Measurements from ENCODE around the gene DYSF. TPM values are rescaled to one million over a fixed set of nuclear protein-coding genes. Genes with fewer than 3 reads are reported as not detected.

Gene DYSF
- total RNA-seq, 1 donor, result 0.81 TPM

- no peak for DNase-seq (ENCODE audit: low read depth in 2 of 3, low spot score in 2 of 3)
Measured at GRCh38 chr2:71496156-71496770, 42.9 kb downstream of the DYSF start.

GRCh38 chr2:71498261-71498701 is 44.9 kb downstream of the DYSF start:
- DNase-seq (ENCODE audit: low read depth in 2 of 3, low spot score in 2 of 3), result no peak

GRCh38 chr2:71499691-71500090 is 46.3 kb downstream of the DYSF start:
- DNase-seq (ENCODE audit: low read depth in 2 of 3, low spot score in 2 of 3), result no peak

- no peak for DNase-seq (ENCODE audit: low read depth in 2 of 3, low spot score in 2 of 3)
Measured at GRCh38 chr2:71500426-71501079, 47.2 kb downstream of the DYSF start.

GRCh38 chr2:71502941-71503738 is 49.8 kb downstream of the DYSF start:
- DNase-seq (ENCODE audit: low read depth in 2 of 3, low spot score in 2 of 3), result no peak

GRCh38 chr2:71503837-71504236 is 50.5 kb downstream of the DYSF start:
- no peak for DNase-seq (ENCODE audit: low read depth in 2 of 3, low spot score in 2 of 3)

GRCh38 chr2:71504611-71505010 is 51.2 kb downstream of the DYSF start:
- DNase-seq (ENCODE audit: low read depth in 2 of 3, low spot score in 2 of 3), result no peak

- DNase-seq (ENCODE audit: low read depth in 2 of 3, low spot score in 2 of 3), result no peak
Measured at GRCh38 chr2:71505086-71505769, 51.9 kb downstream of the DYSF start.

GRCh38 chr2:71505770-71506140 is 52.4 kb downstream of the DYSF start:
- no peak for DNase-seq (ENCODE audit: low read depth in 2 of 3, low spot score in 2 of 3)

- DNase-seq (ENCODE audit: low read depth in 2 of 3, low spot score in 2 of 3), result no peak
Measured at GRCh38 chr2:71506222-71507153, 53.1 kb downstream of the DYSF start.

- DNase-seq (ENCODE audit: low read depth in 2 of 3, low spot score in 2 of 3), result no peak
Measured at GRCh38 chr2:71507476-71507875, 54.1 kb downstream of the DYSF start.

GRCh38 chr2:71510196-71510807 is 56.9 kb downstream of the DYSF start:
- peak; percentile 36 to 76 (median 50) for DNase-seq (ENCODE audit: low read depth in 2 of 3, low spot score in 2 of 3)

- no peak for DNase-seq (ENCODE audit: low read depth in 2 of 3, low spot score in 2 of 3)
Measured at GRCh38 chr2:71510938-71511337, 57.6 kb downstream of the DYSF start.

- no peak for DNase-seq (ENCODE audit: low read depth in 2 of 3, low spot score in 2 of 3)
Measured at GRCh38 chr2:71511776-71512175, 58.4 kb downstream of the DYSF start.

- DNase-seq (ENCODE audit: low read depth in 2 of 3, low spot score in 2 of 3), result no peak
Measured at GRCh38 chr2:71512386-71512785, 59.0 kb downstream of the DYSF start.

GRCh38 chr2:71513096-71513495 is 59.7 kb downstream of the DYSF start:
- DNase-seq (ENCODE audit: low read depth in 2 of 3, low spot score in 2 of 3), result no peak

GRCh38 chr2:71513721-71514120 is 60.4 kb downstream of the DYSF start:
- DNase-seq (ENCODE audit: low read depth in 2 of 3, low spot score in 2 of 3), result no peak

GRCh38 chr2:71516253-71516888 is 63.0 kb downstream of the DYSF start:
- no peak for DNase-seq (ENCODE audit: low read depth in 2 of 3, low spot score in 2 of 3)

- DNase-seq (ENCODE audit: low read depth in 2 of 3, low spot score in 2 of 3), result no peak
Measured at GRCh38 chr2:71517851-71518250, 64.5 kb downstream of the DYSF start.

Measured in hematopoietic multipotent progenitor cell (in vitro differentiated cells).